ENCODE measurements around the gene CLDN19. TPM values are rescaled to one million over a fixed set of nuclear protein-coding genes. Genes with fewer than 3 reads are reported as not detected.
A peak's percentile ranks its signal among the peaks of the same experiment; 100 is the strongest.

Gene CLDN19
- total and polyA plus RNA-seq, 9 of the 15 experiments (the other 6 are each of a cell fraction or from before 2014, with no cell fraction given), result not detected

GRCh38 chr1:42756956-42757891 is 17.2 kb upstream of the CLDN19 start:
- intact Hi-C loops (cut with micrococcal nuclease), result loop anchor here (2.0 kb wide), 1 partner anchor 178 kb away; no protein-coding TSS in a partner anchor
- Histone ChIP-seq H3K9me1 (ENCODE audit: control insufficient read depth, insufficient read depth, low read length) (peaks cover 4% of the 10 kb centered on the region), H3K4me1 (replicated peaks in 1 of 2; ENCODE audit: control insufficient read depth in 2 of 2, insufficient read depth in 2 of 2, low read length in 2 of 2) (peaks cover 0 to 4% of the 10 kb centered on the region in 2 experiments; a peak in 3 of 5 replicates), H3K27me3 (ENCODE audit: control insufficient read depth in 2 of 2, insufficient read depth in 2 of 2, low read length in 2 of 2) (no peaks in the 10 kb centered on the region), H3K4me3 (no peak overlapping the region), H3K27ac (ENCODE audit: extremely low read depth, low read depth, low read length) (peak overlapping the region; percentile 16; the same call in 2 of the 3 replicates), H2AFZ (ENCODE audit: low read depth, low read length) (no peak overlapping the region), H3K9ac (ENCODE audit: insufficient read depth in 1 of 2, low read depth in 2 of 2, low read length in 2 of 2) (peak overlapping the region in 1 of 2 experiments; percentile 29; a peak in 1 of 4 replicates), H3K36me3 (ENCODE audit: control insufficient read depth, insufficient read depth, low read length) (peaks cover 82% of the 10 kb centered on the region), H3K79me2 (ENCODE audit: control insufficient read depth, insufficient read depth, low read length) (no peaks in the 10 kb centered on the region; the same call in 2 of the 3 replicates), H3K9me3 (replicated peaks; ENCODE audit: control insufficient read depth, insufficient read depth, low read depth, low read length) (peaks cover 3% of the 10 kb centered on the region), H3K4me2 (ENCODE audit: insufficient read depth, low read length) (no peak overlapping the region), H4K20me1 (replicated peaks; ENCODE audit: control insufficient read depth, insufficient read depth, low read length) (0 out of 2 replicates have a peak, but pooled peaks cover 4% of the 10 kb centered on the region)
- 68% methylated on average over 17 of the region's 17 CpGs for WGBS (ENCODE audit: insufficient coverage, low coverage, missing lambda C conversion rate)
- ATAC-seq, result peak; percentile 97
- DNase-seq (ENCODE audit: extremely low read depth in 1 of 4, low spot score in 3 of 4), result peak; percentile 75 to 82 (median 78)
- no TSS peak for BruUV-seq (replicated peaks)
- in situ Hi-C loops (cut with MboI), result no loop called here
- peak; percentile 93 for FAIRE-seq
- POLR2A ChIA-PET, result interaction anchor here (0.6 to 2.8 kb wide), 3 partner anchors 11 to 275 kb away, joined by 3 to 15 read pairs (median 5); partner anchors contain the start of genes C1orf50 and P3H1
- CTCF ChIA-PET (ENCODE audit: low intra/inter-chr PET ratio), result interaction anchor here (0.6 to 1.3 kb wide), 3 partner anchors 179 to 610 kb away, joined by 3 to 4 read pairs (median 4); no protein-coding TSS in a partner anchor
- TF ChIP-seq XRCC5 (IDR thresholded peaks at IDR 0.05; ENCODE audit: low read depth, low read length), result 0 out of 2 replicates have a peak, but pooled peaks have one; percentile 48
- peak in 1 of 3 experiments; percentile 17 for TF ChIP-seq YY1 (IDR thresholded peaks at IDR 0.05; ENCODE audit: borderline replicate concordance in 1 of 3, control insufficient read depth in 1 of 3, extremely low read depth in 1 of 3, insufficient read depth in 3 of 3, insufficient read length in 1 of 3, insufficient replicate concordance in 2 of 3, low read depth in 1 of 3, low read length in 2 of 3)
- TF ChIP-seq ELF1 (tag; IDR thresholded peaks at IDR 0.05), result peak; percentile 89
- TF ChIP-seq L3MBTL2 (IDR thresholded peaks at IDR 0.05), result peak; percentile 21; the same call in 1 of the 2 replicates
- TF ChIP-seq ETV1 (tag; conservative IDR thresholded peaks at IDR 0.05; ENCODE audit: low read depth), result peak; percentile 96
- peak; percentile 41; the same call in 1 of the 2 replicates for TF ChIP-seq REST (IDR thresholded peaks at IDR 0.05; ENCODE audit: borderline replicate concordance)
- TF ChIP-seq REST (CRISPR knock-in tag; IDR thresholded peaks at IDR 0.05; ENCODE audit: low read depth), result no peak
- TF ChIP-seq SRF (CRISPR knock-in tag; IDR thresholded peaks at IDR 0.05), result 0 out of 4 replicates have a peak, but pooled peaks of 1 of the 2 experiments have one; percentile 35
- peak; percentile 44 to 71 for TF ChIP-seq RAD21 (CRISPR knock-in tag; conservative IDR thresholded peaks at IDR 0.05 in 1 of 2, IDR thresholded peaks at IDR 0.05 in 1 of 2)
- peak; percentile 60; the same call in 1 of the 2 replicates for TF ChIP-seq SPI1 (IDR thresholded peaks at IDR 0.05; ENCODE audit: borderline replicate concordance, low read depth, low read length)
- TF ChIP-seq HDAC2 (IDR thresholded peaks at IDR 0.05), result no peak
